HG02571 (cell line): Measurements from ENCODE around the gene PLIN3.
A peak's percentile ranks its signal among the peaks of the same experiment; 100 is the strongest.
"Not testable (repeated sequence)": the region's sequence is repeated elsewhere in the genome, so short reads cannot be mapped to it uniquely, and the experiment has no call there.

Source experiments
- ATAC-seq: cut with Tn5 transposase; IDR thresholded peaks from one replicate; pipeline ENCODE4 v1.9.1; 2021; ENCODE audit warnings: mild to moderate bottlenecking, moderate library complexity; ENCODE audit not compliant: unreplicated experiment

Gene PLIN3

DNA sequence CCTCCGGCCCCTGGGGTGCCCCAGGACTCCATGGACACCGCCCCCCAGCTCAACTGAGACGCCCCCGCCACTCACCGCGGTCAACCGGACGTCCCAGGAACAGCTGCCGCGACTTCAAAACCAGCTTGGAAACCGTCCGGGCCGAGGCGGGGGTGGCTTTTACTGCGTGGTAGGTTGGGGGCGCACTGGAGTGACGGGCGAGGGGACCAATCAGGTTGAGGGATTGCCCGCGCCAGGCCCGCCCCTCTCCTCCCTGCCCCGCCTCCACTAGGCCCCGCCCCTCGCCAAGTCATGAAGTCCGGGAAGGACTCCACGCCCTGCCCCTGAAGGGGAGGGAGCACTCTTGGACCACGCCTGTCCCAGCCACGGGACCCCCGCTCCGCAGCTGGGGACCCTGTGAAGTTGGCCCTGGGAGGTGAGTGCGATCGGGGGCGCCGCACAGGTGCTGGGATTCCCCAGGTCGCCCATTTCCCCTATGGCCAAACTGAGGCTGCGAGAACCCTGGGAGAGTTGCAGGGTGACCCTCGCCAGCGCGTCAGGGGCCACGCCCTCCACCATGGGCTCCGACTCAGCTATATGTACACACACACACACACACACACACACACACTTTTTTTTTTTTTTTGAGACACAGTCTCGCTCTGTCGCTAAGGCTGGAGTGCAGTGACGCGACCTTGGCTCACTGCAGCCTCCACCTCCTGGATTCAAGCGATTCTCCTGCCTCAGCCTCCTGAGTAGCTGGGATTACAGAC, at the start of gene PLIN3:
Gene PLIN3 (minus strand): TSS at position 134 of the 752 bp plus-strand sequence. CDS start 6,273 bp downstream, outside the sequence.
- peak; percentile 68 for ATAC-seq

DNA sequence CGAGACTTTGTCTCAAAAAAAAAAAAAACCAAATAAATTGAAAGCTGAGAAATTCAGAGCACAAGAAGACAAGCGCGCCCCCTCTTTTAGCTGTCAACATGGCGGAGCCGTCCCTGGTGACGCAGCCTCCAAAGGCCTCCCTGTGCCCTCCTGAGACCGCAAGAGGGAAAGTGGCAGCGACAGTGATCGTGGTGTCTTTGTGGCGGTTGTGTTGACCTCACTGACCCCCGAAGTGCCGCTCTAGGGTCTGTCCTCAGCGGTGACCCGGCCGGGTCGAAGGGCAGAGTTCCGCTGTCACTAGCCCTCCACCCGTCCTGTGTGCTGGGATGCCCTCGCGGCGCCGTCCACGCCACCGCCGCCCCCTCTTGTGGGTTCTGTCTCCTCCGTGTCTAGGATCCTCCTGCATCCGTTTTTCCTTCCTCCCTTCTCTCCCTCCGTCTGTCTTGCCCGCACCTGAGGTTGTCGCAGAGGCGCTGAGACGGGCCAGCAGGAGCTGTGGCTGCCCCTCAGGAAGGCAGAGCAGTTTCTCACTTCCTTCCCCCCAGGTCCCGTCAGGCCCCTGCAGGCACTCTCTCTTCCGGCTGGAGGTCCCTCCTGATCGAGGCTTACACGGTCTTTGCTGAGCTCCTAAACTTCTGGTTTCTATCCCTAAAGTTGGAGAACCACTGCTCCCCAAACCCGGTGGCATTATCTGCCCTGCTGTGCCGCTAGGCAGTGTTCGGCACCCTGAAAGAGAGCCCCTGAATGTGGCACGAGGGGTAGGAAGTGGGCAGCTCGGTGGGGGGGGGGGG, 49.0 kb upstream of the PLIN3 start:
- ATAC-seq, result no peak

DNA sequence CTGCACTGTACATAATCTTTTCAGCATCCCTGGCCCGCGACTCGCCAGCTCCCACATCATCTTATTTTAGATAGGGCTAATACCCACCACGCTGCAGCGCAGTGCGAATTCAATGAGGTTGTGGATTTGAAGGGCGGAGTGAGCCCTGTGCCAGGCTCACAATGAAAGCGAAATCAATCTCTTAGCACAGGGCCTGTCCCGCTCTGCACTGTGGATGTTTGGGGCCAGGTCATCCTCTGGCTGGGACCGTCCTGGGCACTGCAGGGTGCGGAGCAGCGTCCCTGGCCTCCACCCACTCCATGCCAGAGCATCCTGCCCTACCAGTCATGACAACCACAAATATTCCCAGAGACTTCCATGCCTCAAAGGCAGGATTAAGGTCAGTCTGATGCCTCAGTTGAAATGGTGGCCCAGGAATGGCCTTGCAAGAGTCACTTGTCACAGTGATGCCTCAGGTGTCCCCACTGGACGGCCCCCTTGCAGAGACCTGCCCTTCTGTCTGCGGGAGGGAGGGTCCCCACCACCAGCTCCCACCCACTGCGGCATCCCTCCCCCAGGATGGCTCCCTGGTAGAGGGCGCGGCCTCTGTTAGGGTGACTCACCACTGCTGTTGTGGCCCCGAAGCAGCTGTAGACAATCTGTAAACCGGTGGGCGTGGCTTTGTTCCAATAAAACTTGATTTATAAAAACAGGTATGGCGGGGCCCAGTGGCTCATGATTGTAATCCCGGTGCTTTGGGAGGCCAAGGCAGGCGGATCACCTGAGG, 47.5 kb upstream of the PLIN3 start:
- ATAC-seq, result no peak

DNA sequence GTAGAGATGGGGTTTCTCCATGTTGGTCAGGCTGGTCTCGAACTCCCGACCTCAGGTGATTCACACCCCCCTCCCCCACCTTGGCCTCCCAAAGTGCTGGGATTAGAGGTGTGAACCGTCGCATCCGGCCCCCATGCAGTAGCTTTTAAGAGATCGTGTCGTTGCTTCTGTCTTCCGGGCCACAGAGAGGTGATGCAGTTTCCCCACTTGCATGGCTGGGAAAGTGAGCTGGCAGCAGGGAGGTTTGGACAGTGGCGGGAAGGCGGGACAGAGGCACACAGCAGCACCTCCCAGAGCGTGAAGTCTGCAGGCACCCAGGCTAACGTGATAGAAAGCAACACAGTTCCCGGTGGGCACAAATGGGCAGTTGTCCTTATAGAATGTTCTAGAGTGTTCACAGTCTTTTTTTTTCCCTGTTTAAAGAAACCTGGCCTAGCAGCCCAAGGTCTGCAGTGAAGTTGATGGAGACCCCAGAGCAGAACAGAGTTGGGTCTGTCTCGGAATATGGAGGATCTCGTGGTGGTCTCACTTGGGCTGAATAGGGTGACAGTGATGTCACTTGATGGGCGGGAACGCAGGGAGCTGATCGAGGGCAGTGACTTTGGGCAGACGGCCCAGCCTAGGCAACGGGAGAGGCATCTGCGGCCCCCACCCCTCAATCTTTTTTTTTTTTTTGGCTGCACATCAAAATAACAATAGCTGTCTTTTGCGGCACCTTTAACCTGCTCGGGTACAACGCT, 46.7 kb upstream of the PLIN3 start:
- no peak for ATAC-seq

DNA sequence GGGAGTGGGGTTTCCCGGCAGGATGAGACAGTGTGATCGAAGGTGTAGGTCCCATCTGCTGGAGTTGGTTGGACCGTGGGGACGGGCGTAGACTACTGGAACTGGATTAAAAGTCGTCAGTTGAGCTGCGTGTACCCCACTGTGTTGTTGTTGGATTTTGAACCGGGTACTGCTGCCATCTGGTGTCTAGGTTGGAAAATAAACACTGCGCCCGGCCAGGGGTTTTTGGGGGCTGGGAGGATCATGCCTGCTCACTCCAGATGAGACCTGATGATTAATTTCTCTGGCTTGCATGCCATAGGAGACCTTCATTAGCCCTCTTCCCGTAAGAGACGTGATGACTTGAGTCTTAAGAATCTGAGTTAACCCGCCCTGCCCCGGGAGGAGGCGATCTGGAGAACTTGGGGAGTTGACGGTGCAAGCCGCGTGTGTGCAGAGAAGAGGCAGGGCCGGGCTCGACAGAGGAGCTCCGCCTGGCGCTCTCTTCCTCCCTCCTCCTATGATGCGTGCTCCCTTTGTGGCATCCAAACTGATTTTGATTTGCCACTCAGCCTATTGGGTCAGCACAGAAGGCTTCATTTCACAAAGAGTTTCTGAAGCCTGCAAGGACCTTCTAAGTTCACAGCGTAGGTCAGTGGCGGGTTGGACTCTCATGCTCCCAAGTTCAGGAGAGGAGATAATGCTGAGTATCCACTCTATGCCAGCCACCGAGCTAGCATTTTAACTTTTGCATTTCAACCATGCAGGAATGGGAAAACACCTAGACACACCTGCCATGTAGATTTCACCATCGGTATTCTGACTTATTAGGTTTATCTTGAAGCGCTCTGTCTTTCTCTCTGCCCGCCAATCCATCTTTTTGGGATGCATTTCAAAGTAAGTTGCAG, 44.6 kb upstream of the PLIN3 start:
- ATAC-seq, result no peak

- ATAC-seq, result no peak
Observed at GRCh38 chr19:4911314-4911713, 43.8 kb upstream of the PLIN3 start.

DNA sequence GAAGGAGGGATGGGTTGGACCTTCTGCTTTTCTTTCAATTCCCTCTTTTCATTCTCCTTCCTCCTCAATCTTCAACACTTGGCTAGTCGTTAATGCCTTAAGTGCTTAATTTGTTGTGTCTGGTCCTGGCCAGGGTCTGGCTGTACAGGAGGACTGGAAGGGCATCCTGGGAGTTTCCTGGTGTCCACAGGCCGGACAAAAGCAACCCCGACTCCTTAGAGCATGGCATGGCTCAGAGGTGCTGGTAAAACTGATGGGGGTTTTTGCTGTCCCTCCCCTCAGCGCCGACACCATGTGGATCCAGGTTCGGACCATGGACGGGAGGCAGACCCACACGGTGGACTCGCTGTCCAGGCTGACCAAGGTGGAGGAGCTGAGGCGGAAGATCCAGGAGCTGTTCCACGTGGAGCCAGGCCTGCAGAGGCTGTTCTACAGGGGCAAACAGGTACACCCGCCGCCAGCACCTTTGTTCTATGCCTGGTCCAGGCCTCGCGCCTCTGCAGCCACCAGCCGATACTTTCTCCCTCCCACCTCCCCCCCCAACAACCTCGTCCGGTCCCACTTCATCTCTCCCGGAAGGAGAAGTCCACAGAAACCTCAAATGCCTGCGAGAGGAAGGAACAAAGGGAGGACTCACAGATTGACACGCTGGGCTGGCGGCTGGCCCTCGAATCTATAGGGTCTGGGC, 43.3 kb upstream of the PLIN3 start:
- ATAC-seq, result no peak

- ATAC-seq, result peak; percentile 62
Observed at GRCh38 chr19:4909897-4910593, 42.6 kb upstream of the PLIN3 start.

GRCh38 chr19:4909156-4909896, 41.9 kb upstream of the PLIN3 start, which contains the start of gene UHRF1:
TSS of gene UHRF1 (plus strand) at chr19:4909501. CDS start at chr19:4910886, 1,385 bp downstream.
- no peak for ATAC-seq

DNA sequence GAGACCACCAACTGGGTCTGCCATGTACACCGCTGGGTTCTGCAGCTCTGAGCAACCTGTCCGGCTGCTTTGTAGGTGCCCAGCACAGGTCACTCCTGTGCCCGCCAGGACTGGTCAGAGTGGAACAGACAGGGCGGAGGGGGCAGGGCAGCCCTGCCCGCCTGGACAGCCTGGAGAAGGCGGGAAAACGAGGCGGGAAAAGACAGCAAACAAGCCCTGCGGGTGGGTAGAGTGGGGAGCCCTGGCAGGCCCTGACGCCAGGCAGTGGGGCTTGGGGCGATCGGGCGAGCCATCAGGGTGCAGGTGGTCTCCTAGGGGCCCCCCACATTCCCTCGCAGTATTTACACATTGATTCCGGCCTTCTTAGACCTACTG, 41.3 kb upstream of the PLIN3 start:
- no peak for ATAC-seq

DNA sequence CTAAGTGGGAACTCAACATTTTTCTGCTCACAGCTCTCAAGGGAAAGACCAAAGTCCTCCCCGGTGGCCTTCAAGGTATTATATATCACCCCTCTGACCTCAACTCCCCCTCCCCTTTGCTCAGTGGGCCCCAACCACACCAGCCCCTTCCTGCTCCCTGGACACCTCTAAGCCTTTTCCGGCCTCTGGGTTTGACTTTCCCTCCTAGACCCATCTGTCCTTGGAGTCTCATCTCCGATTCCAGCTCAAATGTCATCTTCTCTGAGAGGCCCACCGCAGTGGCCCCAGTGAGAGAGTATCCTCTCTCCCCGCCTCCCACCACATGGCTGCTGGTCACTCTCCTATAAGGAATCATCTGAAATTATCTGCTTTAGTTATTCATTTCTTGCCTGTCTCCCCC, 40.9 kb upstream of the PLIN3 start:
- no peak for ATAC-seq

GRCh38 chr19:4906963-4907362, 39.5 kb upstream of the PLIN3 start:
- no peak for ATAC-seq

DNA sequence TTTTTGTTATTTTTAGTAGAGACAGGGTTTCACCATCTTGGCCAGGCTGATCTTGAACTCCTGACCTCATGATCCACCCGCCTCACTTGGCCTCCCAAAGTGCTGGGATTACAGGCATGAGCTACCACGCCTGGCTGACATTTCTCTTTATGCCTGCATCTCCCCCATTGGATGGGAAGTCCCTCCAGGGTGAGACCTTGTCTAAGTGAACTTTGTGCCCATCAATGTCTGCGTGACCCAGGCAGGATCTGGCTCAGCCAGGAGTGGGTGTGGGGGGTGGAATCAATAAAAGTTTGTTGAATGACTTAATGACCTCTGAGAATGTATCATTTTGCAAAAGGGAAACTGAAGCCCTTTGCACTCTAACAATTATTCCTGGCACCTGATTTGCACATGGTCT, 37.0 kb upstream of the PLIN3 start:
- ATAC-seq, result no peak

DNA sequence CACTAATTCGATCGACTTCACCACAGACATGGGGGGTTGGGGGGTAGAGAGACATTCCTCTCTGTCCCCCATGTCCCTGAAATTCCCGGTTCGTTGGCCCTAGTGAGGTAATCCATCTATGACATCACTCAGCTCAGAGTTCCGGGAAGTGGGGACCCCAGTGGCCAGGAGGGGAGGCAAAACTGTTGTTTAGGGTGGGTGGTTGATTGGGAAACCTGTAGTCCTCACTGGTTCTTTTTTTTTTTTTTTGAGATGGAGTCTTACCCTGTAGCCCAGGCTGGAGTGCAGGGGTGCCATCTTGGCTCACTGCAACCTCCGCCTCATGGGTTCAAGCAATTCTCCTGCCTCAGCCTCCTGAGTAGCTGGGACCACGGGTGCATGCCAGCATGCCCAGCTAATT, 35.3 kb upstream of the PLIN3 start, which contains the start of gene ARRDC5:
Gene ARRDC5 (minus strand): TSS at position 101 of the 400 bp plus-strand sequence. CDS start 71 bp downstream, at position 30.
- ATAC-seq, result no peak

DNA sequence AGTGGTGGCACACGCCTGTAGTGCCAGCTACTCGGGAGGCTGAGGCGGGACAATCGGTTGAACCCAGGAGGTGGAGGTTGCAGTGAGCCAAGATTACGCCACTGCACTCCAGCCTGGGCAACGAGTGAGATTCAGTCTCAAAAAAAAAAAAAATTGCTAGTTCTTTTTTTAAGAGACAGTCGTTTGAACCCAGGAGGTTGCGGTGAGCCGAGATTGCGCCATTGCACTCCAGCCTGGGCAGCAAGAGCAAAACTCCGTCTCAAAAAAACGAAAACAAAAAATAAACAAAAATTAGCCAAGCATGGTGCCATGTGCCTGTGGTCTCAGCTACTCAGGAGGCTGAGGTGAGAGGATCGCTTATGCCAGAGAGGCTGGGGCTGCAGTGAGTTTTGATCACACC, 33.4 kb upstream of the PLIN3 start:
- not testable (repeated sequence) for ATAC-seq

DNA sequence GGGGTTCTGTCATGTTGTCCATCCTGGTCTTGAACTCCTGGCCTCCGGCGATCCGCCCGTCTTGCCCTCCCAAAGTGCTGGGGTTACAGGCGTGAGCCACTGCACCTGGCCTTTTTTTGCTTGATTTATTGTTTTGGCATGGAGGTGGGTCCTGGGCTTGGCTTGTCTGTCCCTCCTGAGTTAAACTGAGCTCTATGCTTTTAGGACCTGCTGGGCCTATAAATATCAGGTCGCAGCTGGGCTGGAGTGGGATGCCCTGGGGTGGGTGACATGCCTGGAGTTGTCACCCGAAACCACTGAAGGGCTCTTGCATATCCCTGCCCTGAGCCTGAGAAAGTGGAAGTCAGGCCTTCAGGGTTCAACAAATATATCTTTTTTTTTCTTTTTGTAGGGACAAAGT, 29.7 kb upstream of the PLIN3 start:
- ATAC-seq, result no peak

DNA sequence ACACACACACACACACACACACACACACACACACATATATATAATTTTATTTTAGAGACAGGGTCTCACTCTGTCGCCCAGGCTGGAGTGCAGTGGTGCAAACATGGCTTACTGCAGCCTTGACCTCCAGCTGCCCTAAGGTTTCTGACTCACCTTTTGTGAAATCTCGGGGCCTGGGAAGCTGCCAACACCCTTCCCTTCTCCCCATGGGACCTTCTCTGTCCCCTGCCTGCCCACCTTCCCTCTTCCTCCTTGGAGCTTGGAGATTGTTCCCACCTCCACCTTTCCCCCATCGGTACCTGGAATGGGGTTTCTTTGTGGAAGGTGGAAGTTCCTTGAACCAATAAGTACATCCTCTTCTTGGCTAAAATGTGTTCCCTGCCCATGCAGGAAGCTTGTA, 28.9 kb upstream of the PLIN3 start:
- no peak for ATAC-seq

- ATAC-seq, result not testable (repeated sequence)
Observed at GRCh38 chr19:4892962-4893361, 25.5 kb upstream of the PLIN3 start.
